ENCODE results near the gene FNDC3B. TPM values are rescaled to one million over a fixed set of nuclear protein-coding genes. Genes with fewer than 3 reads are reported as not detected.

Gene FNDC3B
- total and polyA plus RNA-seq, 2 donors (not counting 1 experiment from before 2014, with no cell fraction given): 1.2 to 9.2 TPM

DNA sequence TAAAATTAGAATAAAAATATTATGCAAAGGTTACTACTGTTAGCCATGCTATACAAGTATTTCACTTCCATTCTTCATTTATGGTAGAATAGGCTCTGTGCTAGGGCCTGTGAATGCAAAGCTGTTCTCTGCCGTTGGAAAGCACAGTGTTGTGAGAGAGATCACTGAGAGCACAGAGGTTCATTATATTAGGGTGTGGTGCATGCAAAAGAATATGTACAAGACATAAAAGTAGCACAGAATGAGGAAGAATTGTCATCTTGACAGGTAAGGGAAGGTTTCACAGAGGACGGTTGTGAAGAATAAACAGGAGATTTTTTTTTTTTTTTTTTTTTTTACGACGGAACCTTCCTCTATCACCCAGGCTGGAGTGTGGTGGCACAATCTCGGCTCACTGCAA lies 25.2 kb upstream of the FNDC3B start:
- Histone ChIP-seq H3K36me3 (replicated peaks in 1 of 2; ENCODE audit: control extremely low read depth in 1 of 2, control insufficient read depth in 1 of 2, extremely low read depth in 1 of 2, insufficient read depth in 2 of 2, low read length in 1 of 2) (no peaks in the 10 kb centered on the region), H3K9me3 (ENCODE audit: control extremely low read depth in 1 of 3, control insufficient read depth in 2 of 3, insufficient read depth in 1 of 3, low read length in 2 of 3) (no peaks in the 10 kb centered on the region), H3K4me3 (ENCODE audit: control extremely low read depth in 1 of 5, extremely low read depth in 1 of 5, insufficient read depth in 1 of 5, low read depth in 2 of 5, low read length in 4 of 5) (no peak overlapping the region), H3K4me1 (ENCODE audit: control insufficient read depth in 2 of 2, insufficient read depth in 2 of 2, low read length in 2 of 2) (no peaks in the 10 kb centered on the region), H4K20me1 (ENCODE audit: control insufficient read depth, insufficient read depth, low read length, poor library complexity, severe bottlenecking) (no peaks in the 10 kb centered on the region), H3K4me2 (replicated peaks; ENCODE audit: low read depth, low read length, poor library complexity, severe bottlenecking) (no peak overlapping the region), H3K27me3 (replicated peaks in 1 of 4; ENCODE audit: control extremely low read depth in 1 of 4, control insufficient read depth in 3 of 4, insufficient read depth in 4 of 4, low read length in 3 of 4) (no peaks in the 10 kb centered on the region), H3K79me2 (ENCODE audit: control insufficient read depth, insufficient read depth, low read length) (no peaks in the 10 kb centered on the region), H3K9ac (ENCODE audit: low read length) (no peak overlapping the region), H2AFZ (ENCODE audit: insufficient read depth, low read depth, low read length, poor library complexity, severe bottlenecking) (no peak overlapping the region), H3K27ac (ENCODE audit: low read length in 2 of 2) (no peak overlapping the region)
- ChIA-PET POLR2A (no interaction called here), CTCF (no interaction called here)
- intact Hi-C loops (cut with micrococcal nuclease): no loop called here
- H3K9me3 Mint-ChIP-seq (ENCODE audit: insufficient read depth): no peaks in the 10 kb centered on the region
- DNase-seq (no peak), ATAC-seq (ENCODE audit: low read depth) (no peak)
- H3K4me1 Mint-ChIP-seq: no peaks in the 10 kb centered on the region
- H3K27me3 Mint-ChIP-seq: peaks cover 20% of the 10 kb centered on the region
- H3K27ac Mint-ChIP-seq: no peak overlapping the region
- H3K4me3 Mint-ChIP-seq: no peak overlapping the region
- WGBS (ENCODE audit: insufficient coverage): 83% methylated on average over 1 of the region's 5 CpGs
- TF ChIP-seq, protein P1, sequence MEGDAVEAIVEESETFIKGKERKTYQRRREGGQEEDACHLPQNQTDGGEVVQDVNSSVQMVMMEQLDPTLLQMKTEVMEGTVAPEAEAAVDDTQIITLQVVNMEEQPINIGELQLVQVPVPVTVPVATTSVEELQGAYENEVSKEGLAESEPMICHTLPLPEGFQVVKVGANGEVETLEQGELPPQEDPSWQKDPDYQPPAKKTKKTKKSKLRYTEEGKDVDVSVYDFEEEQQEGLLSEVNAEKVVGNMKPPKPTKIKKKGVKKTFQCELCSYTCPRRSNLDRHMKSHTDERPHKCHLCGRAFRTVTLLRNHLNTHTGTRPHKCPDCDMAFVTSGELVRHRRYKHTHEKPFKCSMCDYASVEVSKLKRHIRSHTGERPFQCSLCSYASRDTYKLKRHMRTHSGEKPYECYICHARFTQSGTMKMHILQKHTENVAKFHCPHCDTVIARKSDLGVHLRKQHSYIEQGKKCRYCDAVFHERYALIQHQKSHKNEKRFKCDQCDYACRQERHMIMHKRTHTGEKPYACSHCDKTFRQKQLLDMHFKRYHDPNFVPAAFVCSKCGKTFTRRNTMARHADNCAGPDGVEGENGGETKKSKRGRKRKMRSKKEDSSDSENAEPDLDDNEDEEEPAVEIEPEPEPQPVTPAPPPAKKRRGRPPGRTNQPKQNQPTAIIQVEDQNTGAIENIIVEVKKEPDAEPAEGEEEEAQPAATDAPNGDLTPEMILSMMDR (IDR thresholded peaks at IDR 0.05): no peak
- no peak for TF ChIP-seq EZH2 (IDR thresholded peaks at IDR 0.05; ENCODE audit: borderline replicate concordance, insufficient read depth, low read depth, low read length, poor library complexity, severe bottlenecking)

DNA sequence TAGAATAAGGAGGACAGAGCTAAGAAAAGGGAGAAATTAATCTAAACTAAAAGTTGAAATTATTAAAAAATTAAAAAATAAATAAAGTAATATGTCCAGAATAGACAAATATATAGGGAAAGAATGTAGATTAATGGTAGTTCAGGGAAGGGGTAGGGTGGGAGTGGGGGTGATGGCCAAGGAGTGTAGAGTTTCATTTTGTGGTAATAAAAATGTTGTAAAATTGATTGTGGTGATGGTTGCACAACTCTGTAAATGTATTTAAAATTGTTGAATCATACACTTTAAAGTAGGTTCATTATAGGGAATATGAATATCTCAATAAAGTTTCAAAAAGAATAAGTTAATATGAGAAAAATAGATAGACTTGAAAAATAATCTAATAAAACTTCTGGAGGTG lies 21.0 kb upstream of the FNDC3B start:
- Histone ChIP-seq H3K4me3 (ENCODE audit: control extremely low read depth in 1 of 5, extremely low read depth in 1 of 5, insufficient read depth in 1 of 5, low read depth in 2 of 5, low read length in 4 of 5) (no peak overlapping the region), H3K4me1 (ENCODE audit: control insufficient read depth in 2 of 2, insufficient read depth in 2 of 2, low read length in 2 of 2) (no peaks in the 10 kb centered on the region), H3K27me3 (replicated peaks in 1 of 4; ENCODE audit: control extremely low read depth in 1 of 4, control insufficient read depth in 3 of 4, insufficient read depth in 4 of 4, low read length in 3 of 4) (no peaks in the 10 kb centered on the region), H3K79me2 (ENCODE audit: control insufficient read depth, insufficient read depth, low read length) (no peaks in the 10 kb centered on the region), H3K9ac (ENCODE audit: low read length) (no peak overlapping the region), H3K36me3 (replicated peaks in 1 of 2; ENCODE audit: control extremely low read depth in 1 of 2, control insufficient read depth in 1 of 2, extremely low read depth in 1 of 2, insufficient read depth in 2 of 2, low read length in 1 of 2) (no peaks in the 10 kb centered on the region), H4K20me1 (ENCODE audit: control insufficient read depth, insufficient read depth, low read length, poor library complexity, severe bottlenecking) (no peaks in the 10 kb centered on the region), H2AFZ (ENCODE audit: insufficient read depth, low read depth, low read length, poor library complexity, severe bottlenecking) (no peak overlapping the region), H3K4me2 (replicated peaks; ENCODE audit: low read depth, low read length, poor library complexity, severe bottlenecking) (no peak overlapping the region), H3K9me3 (ENCODE audit: control extremely low read depth in 1 of 3, control insufficient read depth in 2 of 3, insufficient read depth in 1 of 3, low read length in 2 of 3) (no peaks in the 10 kb centered on the region), H3K27ac (ENCODE audit: low read length in 2 of 2) (no peak overlapping the region)
- TF ChIP-seq, protein P1 (IDR thresholded peaks at IDR 0.05): no peak
- no peak for TF ChIP-seq EZH2 (IDR thresholded peaks at IDR 0.05; ENCODE audit: borderline replicate concordance, insufficient read depth, low read depth, low read length, poor library complexity, severe bottlenecking)
- DNase-seq (no peak), ATAC-seq (ENCODE audit: low read depth) (no peak)
- intact Hi-C loops (cut with micrococcal nuclease): no loop called here
- Mint-ChIP-seq H3K4me3 (no peak overlapping the region), H3K27ac (no peak overlapping the region), H3K4me1 (no peaks in the 10 kb centered on the region), H3K27me3 (peaks cover 20% of the 10 kb centered on the region), H3K9me3 (ENCODE audit: insufficient read depth) (no peaks in the 10 kb centered on the region)
- CTCF ChIA-PET: no interaction called here
- POLR2A ChIA-PET: no interaction called here

Data from B cell (primary cell).